ENCODE measurements around the gene TCL1A.

GRCh38 chr14:95725685-95726336 is 11.9 kb upstream of the TCL1A start:
- TF ChIP-seq POLR2A (IDR thresholded peaks at IDR 0.05) (no peak), CTCF (IDR thresholded peaks at IDR 0.05) (no peak)
